Stimulated activated naive B cell treated with anti-CD40 and anti-IgM and Interleukin-4, amounts not matched to agents 10 μg/mL and 1 μg/mL and 100 μg/mL, for 72 hours (primary cell): Measurements from ENCODE around the gene RARRES2.

ENCODE experiments used
- ATAC-seq, 2 donors: fragments of 150-1000 bp; cut with Tn5 transposase; replicated peaks; 2 replicates each; pipeline ENCODE4 v1.10.0; 2021; ENCODE audit warnings: moderate library complexity in 1 of 2
- DNase-seq: peaks from one replicate; pipeline ENCODE4 v3.0.0; 2021
- H3K27ac Mint-ChIP-seq: one replicate; pipeline ENCODE4 v1.8.0; 2022; ENCODE audit warnings: mild to moderate bottlenecking, mixed read lengths
- H3K27me3 Mint-ChIP-seq, 2 donors: one replicate each; pipeline ENCODE4 v1.8.0; 2022; ENCODE audit warnings: mixed read lengths in 2 of 2
- H3K36me3 Mint-ChIP-seq, 2 donors: one replicate each; pipeline ENCODE4 v1.8.0; 2022; ENCODE audit warnings: mixed read lengths in 2 of 2, mild to moderate bottlenecking in 1 of 2
- H3K4me1 Mint-ChIP-seq, 2 donors: one replicate each; pipeline ENCODE4 v1.8.0; 2022; ENCODE audit warnings: mixed read lengths in 2 of 2, mild to moderate bottlenecking in 1 of 2
- H3K4me3 Mint-ChIP-seq, 2 donors: one replicate each; pipeline ENCODE4 v1.8.0; 2022; ENCODE audit warnings: mild to moderate bottlenecking in 2 of 2, mixed read lengths in 2 of 2, moderate library complexity in 1 of 2
- H3K9me3 Mint-ChIP-seq, 2 donors: one replicate each; pipeline ENCODE4 v1.8.0; 2022; ENCODE audit warnings: mixed read lengths in 2 of 2, mild to moderate bottlenecking in 1 of 2

The RARRES2 gene

GRCh38 chr7:150380463-150380862 lies 39.0 kb upstream of the RARRES2 start:
- ATAC-seq, result peak; percentile 29 to 39
- peak overlapping the region; percentile 95 for H3K27ac Mint-ChIP-seq
- H3K4me3 Mint-ChIP-seq, result peak overlapping the region; percentile 93
- H3K4me1 Mint-ChIP-seq, result peaks cover 63 to 85% of the 10 kb centered on the region in 2 donors
- H3K27me3 Mint-ChIP-seq, result no peaks in the 10 kb centered on the region
- H3K36me3 Mint-ChIP-seq, result peaks cover 13 to 27% of the 10 kb centered on the region in 2 donors
- no peaks in the 10 kb centered on the region for H3K9me3 Mint-ChIP-seq
- peak; percentile 56 for DNase-seq

- H3K36me3 Mint-ChIP-seq, result peaks cover 19 to 33% of the 10 kb centered on the region in 2 donors
- no peaks in the 10 kb centered on the region for H3K27me3 Mint-ChIP-seq
- peaks cover 66 to 90% of the 10 kb centered on the region in 2 donors for H3K4me1 Mint-ChIP-seq
- H3K4me3 Mint-ChIP-seq, result peak overlapping the region; percentile 93
- ATAC-seq (peak; percentile 10 to 12), DNase-seq (no peak)
- no peaks in the 10 kb centered on the region for H3K9me3 Mint-ChIP-seq
- H3K27ac Mint-ChIP-seq, result peak overlapping the region; percentile 95
Observed at GRCh38 chr7:150379441-150380379, 38.3 kb upstream of the RARRES2 start.

GRCh38 chr7:150378853-150379440 lies 37.5 kb upstream of the RARRES2 start, which contains the start of gene ZNF775:
Gene ZNF775, plus strand, starts transcription at chr7:150379330. Its CDS starts 9,141 bp downstream, at chr7:150388471.
- Mint-ChIP-seq H3K27me3 (no peaks in the 10 kb centered on the region), H3K9me3 (no peaks in the 10 kb centered on the region), H3K27ac (peak within 1 kb of the TSS; percentile 95), H3K4me3 (peak within 1 kb of the TSS; percentile 93), H3K4me1 (peaks cover 68 to 90% of the 10 kb centered on the region in 2 donors), H3K36me3 (peaks cover 27 to 41% of the 10 kb centered on the region in 2 donors)
- ATAC-seq (peak; percentile 76 to 79), DNase-seq (peak; percentile 93)

GRCh38 chr7:150378115-150378852 lies 36.9 kb upstream of the RARRES2 start:
- peak; percentile 23 for DNase-seq
- H3K27ac Mint-ChIP-seq, result peak overlapping the region; percentile 94

GRCh38 chr7:150377635-150378034 lies 36.2 kb upstream of the RARRES2 start:
- H3K36me3 Mint-ChIP-seq, result peaks cover 37 to 46% of the 10 kb centered on the region in 2 donors
- no peaks in the 10 kb centered on the region for H3K9me3 Mint-ChIP-seq
- ATAC-seq (no peak), DNase-seq (no peak)
- peak overlapping the region; percentile 94 for H3K27ac Mint-ChIP-seq
- peaks cover 70 to 90% of the 10 kb centered on the region in 2 donors for H3K4me1 Mint-ChIP-seq
- no peaks in the 10 kb centered on the region for H3K27me3 Mint-ChIP-seq
- peak overlapping the region; percentile 59 to 93 for H3K4me3 Mint-ChIP-seq

More at GRCh38 chr7:150378115-150378852, 36.9 kb upstream of the RARRES2 start:
- Mint-ChIP-seq H3K27me3 (no peaks in the 10 kb centered on the region), H3K9me3 (no peaks in the 10 kb centered on the region), H3K4me3 (peak overlapping the region; percentile 81 to 93), H3K36me3 (peaks cover 32 to 46% of the 10 kb centered on the region in 2 donors), H3K4me1 (peaks cover 71 to 90% of the 10 kb centered on the region in 2 donors)
- peak in 1 of 2 donors; percentile 7 for ATAC-seq

- Mint-ChIP-seq H3K4me1 (peaks cover 70 to 89% of the 10 kb centered on the region in 2 donors), H3K27me3 (no peaks in the 10 kb centered on the region), H3K9me3 (no peaks in the 10 kb centered on the region), H3K4me3 (peak overlapping the region; percentile 59 to 93), H3K27ac (peak overlapping the region; percentile 94), H3K36me3 (peaks cover 39 to 46% of the 10 kb centered on the region in 2 donors)
- peak; percentile 3 to 7 for ATAC-seq
- DNase-seq, result peak; percentile 26
Observed at GRCh38 chr7:150377196-150377595, 35.8 kb upstream of the RARRES2 start.

- no peaks in the 10 kb centered on the region for H3K27me3 Mint-ChIP-seq
- no peak for DNase-seq
- H3K27ac Mint-ChIP-seq, result peak overlapping the region; percentile 97
- peaks cover 39 to 46% of the 10 kb centered on the region in 2 donors for H3K36me3 Mint-ChIP-seq
- H3K9me3 Mint-ChIP-seq, result no peaks in the 10 kb centered on the region
- peaks cover 64 to 82% of the 10 kb centered on the region in 2 donors for H3K4me1 Mint-ChIP-seq
- ATAC-seq, result no peak
- H3K4me3 Mint-ChIP-seq, result peak overlapping the region; percentile 71
Observed at GRCh38 chr7:150376560-150376959, 35.1 kb upstream of the RARRES2 start.

GRCh38 chr7:150375662-150376521 lies 34.5 kb upstream of the RARRES2 start:
- peak; percentile 38 to 47 for ATAC-seq
- Mint-ChIP-seq H3K27me3 (no peaks in the 10 kb centered on the region), H3K9me3 (no peaks in the 10 kb centered on the region), H3K4me3 (peak overlapping the region; percentile 71), H3K4me1 (peaks cover 60 to 80% of the 10 kb centered on the region in 2 donors), H3K27ac (peak overlapping the region; percentile 97), H3K36me3 (peaks cover 39 to 47% of the 10 kb centered on the region in 2 donors)
- DNase-seq, result peak; percentile 71

GRCh38 chr7:150374472-150374871 lies 33.0 kb upstream of the RARRES2 start:
- H3K36me3 Mint-ChIP-seq, result peaks cover 48 to 54% of the 10 kb centered on the region in 2 donors
- H3K4me3 Mint-ChIP-seq, result peak overlapping the region; percentile 28 to 30
- DNase-seq, result no peak
- H3K9me3 Mint-ChIP-seq, result no peaks in the 10 kb centered on the region
- H3K27me3 Mint-ChIP-seq, result no peaks in the 10 kb centered on the region
- H3K27ac Mint-ChIP-seq, result peak overlapping the region; percentile 88
- ATAC-seq, result no peak
- H3K4me1 Mint-ChIP-seq, result peaks cover 58 to 79% of the 10 kb centered on the region in 2 donors

- no peaks in the 10 kb centered on the region for H3K9me3 Mint-ChIP-seq
- DNase-seq (no peak), ATAC-seq (no peak)
- peak overlapping the region; percentile 88 for H3K27ac Mint-ChIP-seq
- peaks cover 58 to 78% of the 10 kb centered on the region in 2 donors for H3K4me1 Mint-ChIP-seq
- peaks cover 51 to 59% of the 10 kb centered on the region in 2 donors for H3K36me3 Mint-ChIP-seq
- H3K4me3 Mint-ChIP-seq, result peak overlapping the region; percentile 30 to 85
- H3K27me3 Mint-ChIP-seq, result no peaks in the 10 kb centered on the region
Observed at GRCh38 chr7:150374026-150374425, 32.6 kb upstream of the RARRES2 start.

- Mint-ChIP-seq H3K27ac (peak overlapping the region; percentile 88), H3K9me3 (no peaks in the 10 kb centered on the region), H3K4me3 (peak overlapping the region; percentile 69 to 85), H3K4me1 (peaks cover 57 to 76% of the 10 kb centered on the region in 2 donors), H3K36me3 (peaks cover 53 to 61% of the 10 kb centered on the region in 2 donors), H3K27me3 (no peaks in the 10 kb centered on the region)
- no peak for DNase-seq
- no peak for ATAC-seq
Observed at GRCh38 chr7:150373049-150373801, 31.8 kb upstream of the RARRES2 start.

- H3K9me3 Mint-ChIP-seq, result no peaks in the 10 kb centered on the region
- H3K4me3 Mint-ChIP-seq, result peak overlapping the region in 1 of 2 donors; percentile 85
- DNase-seq (no peak), ATAC-seq (no peak)
- no peaks in the 10 kb centered on the region for H3K27me3 Mint-ChIP-seq
- peaks cover 51 to 76% of the 10 kb centered on the region in 2 donors for H3K4me1 Mint-ChIP-seq
- H3K36me3 Mint-ChIP-seq, result peaks cover 53 to 61% of the 10 kb centered on the region in 2 donors
- H3K27ac Mint-ChIP-seq, result peak overlapping the region; percentile 70
Observed at GRCh38 chr7:150372271-150373048, 31.0 kb upstream of the RARRES2 start.
